Measurements from ENCODE around the gene YPEL2. TPM values are rescaled to one million over a fixed set of nuclear protein-coding genes. Genes with fewer than 3 reads are reported as not detected.
"Not testable (repeated sequence)": the region's sequence is repeated elsewhere in the genome, so short reads cannot be mapped to it uniquely, and the experiment has no call there.

The YPEL2 gene
- total and polyA plus RNA-seq, 4 donors, result 16.8 to 54.0 (median 30.7) TPM

DNA sequence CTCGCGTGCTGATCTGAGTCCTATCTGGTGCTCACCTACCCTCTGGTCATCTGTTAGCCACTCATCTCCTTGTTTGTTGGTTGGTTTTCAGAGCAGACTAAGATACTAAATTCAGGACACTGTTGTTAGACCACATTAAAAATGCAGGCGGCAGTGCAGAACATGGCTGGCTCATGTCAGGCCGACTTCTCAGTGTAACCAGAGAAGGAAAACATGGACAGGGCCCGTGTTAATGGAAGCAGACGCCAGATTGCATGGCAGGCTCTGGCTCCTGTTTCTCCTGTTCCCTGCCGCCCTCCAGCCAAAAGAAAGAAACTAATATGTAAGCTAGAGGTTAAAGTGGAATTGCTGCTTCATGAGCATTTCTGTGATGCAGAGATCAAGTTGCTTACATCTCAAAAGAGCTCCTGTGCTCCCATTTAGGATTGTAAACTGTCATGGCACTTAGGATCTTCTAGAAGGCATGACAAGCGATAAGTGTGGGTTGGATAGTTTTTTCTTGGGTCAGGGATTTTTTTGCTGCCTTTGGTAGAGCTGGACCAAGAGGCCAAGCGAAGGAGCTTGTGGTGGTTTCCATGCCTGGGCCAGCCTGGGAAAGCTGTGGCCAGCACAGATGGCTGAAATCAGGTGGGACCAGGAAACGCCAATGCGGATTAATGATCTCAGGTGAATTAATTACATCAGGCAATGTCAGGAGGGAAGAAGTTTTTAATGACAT is 56.1 kb downstream of the YPEL2 start:
- Histone ChIP-seq H3K36me3 (ENCODE audit: control insufficient read depth in 1 of 2, insufficient read depth in 2 of 2, low read length in 1 of 2) (no peaks in the 10 kb centered on the region), H3K4me3 (ENCODE audit: low read length in 2 of 2) (no peak overlapping the region), H3K27ac (ENCODE audit: low read depth in 1 of 2, low read length in 2 of 2) (peak overlapping the region; percentile 18 to 23), H3K4me1 (ENCODE audit: control insufficient read depth in 1 of 2, insufficient read depth in 2 of 2, low read length in 2 of 2) (peaks cover 0 to 6% of the 10 kb centered on the region in 2 donors), H3K9me3 (ENCODE audit: control insufficient read depth, low read length) (no peaks in the 10 kb centered on the region), H3K27me3 (ENCODE audit: control insufficient read depth in 1 of 2, insufficient read depth in 2 of 2, low read length in 1 of 2) (no peaks in the 10 kb centered on the region)
- DNase-seq, result no peak
- peak; percentile 71 for ATAC-seq (ENCODE audit: low FRiP score)
- 45 to 48% methylated on average over 11 of the region's 11 CpGs for WGBS, 2 donors
- intact Hi-C loops (cut with DNase I), result loop anchor here in 1 of 2 donors (5.0 kb wide), 1 partner anchor 35 kb away; no protein-coding TSS in a partner anchor

DNA sequence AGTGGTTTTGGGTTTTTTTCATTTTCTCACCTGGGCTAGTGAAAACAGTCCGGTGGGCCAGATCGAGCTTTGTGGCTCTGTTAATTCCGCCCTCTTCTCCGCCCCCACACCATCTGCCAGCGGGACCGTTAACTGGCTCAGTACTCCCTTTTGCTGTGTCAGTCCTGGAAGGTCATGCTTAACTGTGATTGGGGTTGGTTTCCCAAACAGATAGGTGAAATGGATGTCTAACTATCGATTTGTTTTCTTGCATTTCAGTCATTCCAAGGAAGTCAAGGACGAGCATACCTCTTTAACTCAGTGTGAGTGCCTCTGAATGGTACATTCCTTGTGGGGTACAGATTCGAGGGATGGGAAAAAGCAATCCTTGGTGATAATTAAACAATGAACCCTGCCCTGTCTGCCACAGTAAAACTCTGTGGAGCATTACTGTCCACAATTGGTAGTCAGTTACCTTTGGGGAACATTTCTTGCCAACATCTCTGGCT is 56.7 kb downstream of the YPEL2 start:
- 47 to 53% methylated on average over 9 of the region's 9 CpGs for WGBS, 2 donors
- no peak overlapping the region for H3K4me3 ChIP-seq (ENCODE audit: low read length in 2 of 2)
- H3K36me3 ChIP-seq (ENCODE audit: control insufficient read depth in 1 of 2, insufficient read depth in 2 of 2, low read length in 1 of 2), result no peaks in the 10 kb centered on the region
- H3K27ac ChIP-seq (ENCODE audit: low read depth in 1 of 2, low read length in 2 of 2), result peak overlapping the region; percentile 14 to 15
- H3K9me3 ChIP-seq (ENCODE audit: control insufficient read depth, low read length), result no peaks in the 10 kb centered on the region
- no peaks in the 10 kb centered on the region for H3K27me3 ChIP-seq (ENCODE audit: control insufficient read depth in 1 of 2, insufficient read depth in 2 of 2, low read length in 1 of 2)
- DNase-seq (no peak), ATAC-seq (ENCODE audit: low FRiP score) (peak; percentile 39)
- intact Hi-C loops (cut with DNase I), result loop anchor here in 1 of 2 donors (5.0 kb wide), 1 partner anchor 34 kb away; no protein-coding TSS in a partner anchor
- peaks cover 0 to 6% of the 10 kb centered on the region in 2 donors for H3K4me1 ChIP-seq (ENCODE audit: control insufficient read depth in 1 of 2, insufficient read depth in 2 of 2, low read length in 2 of 2)

DNA sequence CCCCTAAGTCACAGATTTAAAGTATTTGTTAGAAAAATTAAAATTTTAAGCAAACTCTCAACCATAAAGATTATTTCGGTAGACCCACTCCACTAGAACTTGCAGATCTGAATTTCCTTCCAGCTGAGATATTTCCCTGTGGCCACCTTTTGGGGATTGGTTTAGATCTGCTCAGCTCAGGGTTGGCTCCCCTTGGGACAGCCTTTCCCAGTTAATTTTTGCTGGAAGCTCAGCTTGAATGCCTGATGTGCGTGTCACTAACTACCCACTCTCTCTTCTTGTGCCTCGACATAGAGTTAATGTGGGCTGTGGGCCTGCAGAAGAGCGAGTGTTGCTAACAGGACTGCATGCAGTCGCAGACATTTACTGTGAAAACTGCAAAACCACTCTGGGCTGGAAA is 57.6 kb downstream of the YPEL2 start:
- no peaks in the 10 kb centered on the region for H3K36me3 ChIP-seq (ENCODE audit: control insufficient read depth in 1 of 2, insufficient read depth in 2 of 2, low read length in 1 of 2)
- no peak for DNase-seq
- H3K27me3 ChIP-seq (ENCODE audit: control insufficient read depth in 1 of 2, insufficient read depth in 2 of 2, low read length in 1 of 2), result no peaks in the 10 kb centered on the region
- WGBS, 2 donors, result 48 to 49% methylated on average over 5 of the region's 5 CpGs
- H3K27ac ChIP-seq (ENCODE audit: low read depth in 1 of 2, low read length in 2 of 2), result peak overlapping the region; percentile 6 to 17
- peaks cover 0 to 6% of the 10 kb centered on the region in 2 donors for H3K4me1 ChIP-seq (ENCODE audit: control insufficient read depth in 1 of 2, insufficient read depth in 2 of 2, low read length in 2 of 2)
- H3K9me3 ChIP-seq (ENCODE audit: control insufficient read depth, low read length), result no peaks in the 10 kb centered on the region
- H3K4me3 ChIP-seq (ENCODE audit: low read length in 2 of 2), result no peak overlapping the region
- intact Hi-C loops (cut with DNase I), result loop anchor here in 1 of 2 donors (5.0 kb wide), 1 partner anchor 33 kb away; no protein-coding TSS in a partner anchor
- no peak for ATAC-seq (ENCODE audit: low FRiP score)

DNA sequence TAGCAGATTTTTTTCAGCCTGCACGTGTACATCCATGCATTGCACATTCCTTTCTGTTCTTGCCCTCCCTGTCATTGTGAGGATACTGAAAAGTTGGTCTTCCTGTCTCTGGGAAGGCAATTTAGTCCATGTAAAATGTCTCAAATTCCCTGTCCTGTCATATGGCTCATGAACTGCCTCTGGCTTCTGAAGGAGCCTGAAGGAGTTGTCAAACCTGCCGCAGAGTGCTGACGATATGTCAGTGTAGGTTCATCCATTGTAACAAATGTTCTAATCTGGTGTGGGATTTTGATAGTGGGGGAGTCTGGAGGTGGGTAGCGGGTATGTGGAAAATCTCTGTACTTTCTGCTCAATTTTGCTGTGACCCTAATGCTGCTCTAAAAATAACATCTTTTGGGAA is 59.6 kb downstream of the YPEL2 start:
- Histone ChIP-seq H3K36me3 (ENCODE audit: control insufficient read depth in 1 of 2, insufficient read depth in 2 of 2, low read length in 1 of 2) (no peaks in the 10 kb centered on the region), H3K4me3 (ENCODE audit: low read length in 2 of 2) (no peak overlapping the region), H3K27ac (ENCODE audit: low read depth in 1 of 2, low read length in 2 of 2) (no peak overlapping the region), H3K4me1 (ENCODE audit: control insufficient read depth in 1 of 2, insufficient read depth in 2 of 2, low read length in 2 of 2) (peaks cover 0 to 6% of the 10 kb centered on the region in 2 donors), H3K27me3 (ENCODE audit: control insufficient read depth in 1 of 2, insufficient read depth in 2 of 2, low read length in 1 of 2) (no peaks in the 10 kb centered on the region), H3K9me3 (ENCODE audit: control insufficient read depth, low read length) (no peaks in the 10 kb centered on the region)
- WGBS, 2 donors, result 58 to 71% methylated on average over 4 of the region's 4 CpGs
- intact Hi-C loops (cut with DNase I), result no loop called here
- DNase-seq (no peak), ATAC-seq (ENCODE audit: low FRiP score) (no peak)

DNA sequence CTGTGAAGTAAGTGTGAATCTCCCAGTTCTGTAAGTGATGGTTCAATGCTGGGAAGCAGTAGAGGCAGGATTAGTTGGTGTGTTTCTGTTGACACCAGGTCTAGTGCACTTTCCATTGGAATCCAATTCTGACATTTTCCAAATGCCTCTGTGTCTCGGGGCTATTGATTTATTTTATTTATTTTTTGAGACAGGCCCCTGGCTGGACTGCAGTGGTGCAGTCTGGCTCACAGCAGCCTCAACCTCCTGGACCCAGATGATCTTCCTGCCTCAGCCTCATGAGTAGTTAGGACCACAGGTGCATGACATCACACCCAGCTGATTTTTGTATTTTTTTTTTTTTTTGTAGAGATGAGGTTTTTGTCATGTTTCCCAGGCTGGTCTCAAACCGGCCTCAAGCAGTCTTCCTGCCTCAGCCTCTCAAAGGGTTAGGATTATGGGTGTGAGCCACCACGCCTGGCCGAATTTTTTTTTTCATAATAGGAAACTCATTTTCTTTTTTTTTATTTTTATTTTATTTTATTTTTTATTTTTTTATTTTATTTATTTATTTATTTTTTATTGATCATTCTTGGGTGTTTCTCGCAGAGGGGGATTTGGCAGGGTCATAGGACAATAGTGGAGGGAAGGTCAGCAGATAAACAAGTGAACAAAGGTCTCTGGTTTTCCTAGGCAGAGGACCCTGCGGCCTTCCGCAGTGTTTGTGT is 61.7 kb downstream of the YPEL2 start:
- intact Hi-C loops (cut with DNase I), result no loop called here
- Histone ChIP-seq H3K27me3 (ENCODE audit: control insufficient read depth in 1 of 2, insufficient read depth in 2 of 2, low read length in 1 of 2) (no peaks in the 10 kb centered on the region), H3K9me3 (ENCODE audit: control insufficient read depth, low read length) (no peaks in the 10 kb centered on the region), H3K27ac (ENCODE audit: low read depth in 1 of 2, low read length in 2 of 2) (no peak overlapping the region), H3K4me1 (ENCODE audit: control insufficient read depth in 1 of 2, insufficient read depth in 2 of 2, low read length in 2 of 2) (peaks cover under 1 to 6% of the 10 kb centered on the region in 2 donors), H3K4me3 (ENCODE audit: low read length in 2 of 2) (no peak overlapping the region), H3K36me3 (ENCODE audit: control insufficient read depth in 1 of 2, insufficient read depth in 2 of 2, low read length in 1 of 2) (peaks cover 0 to 6% of the 10 kb centered on the region in 2 donors)
- ATAC-seq (ENCODE audit: low FRiP score) (no peak), DNase-seq (no peak)
- 65 to 73% methylated on average over 5 of the region's 7 CpGs for WGBS, 2 donors

DNA sequence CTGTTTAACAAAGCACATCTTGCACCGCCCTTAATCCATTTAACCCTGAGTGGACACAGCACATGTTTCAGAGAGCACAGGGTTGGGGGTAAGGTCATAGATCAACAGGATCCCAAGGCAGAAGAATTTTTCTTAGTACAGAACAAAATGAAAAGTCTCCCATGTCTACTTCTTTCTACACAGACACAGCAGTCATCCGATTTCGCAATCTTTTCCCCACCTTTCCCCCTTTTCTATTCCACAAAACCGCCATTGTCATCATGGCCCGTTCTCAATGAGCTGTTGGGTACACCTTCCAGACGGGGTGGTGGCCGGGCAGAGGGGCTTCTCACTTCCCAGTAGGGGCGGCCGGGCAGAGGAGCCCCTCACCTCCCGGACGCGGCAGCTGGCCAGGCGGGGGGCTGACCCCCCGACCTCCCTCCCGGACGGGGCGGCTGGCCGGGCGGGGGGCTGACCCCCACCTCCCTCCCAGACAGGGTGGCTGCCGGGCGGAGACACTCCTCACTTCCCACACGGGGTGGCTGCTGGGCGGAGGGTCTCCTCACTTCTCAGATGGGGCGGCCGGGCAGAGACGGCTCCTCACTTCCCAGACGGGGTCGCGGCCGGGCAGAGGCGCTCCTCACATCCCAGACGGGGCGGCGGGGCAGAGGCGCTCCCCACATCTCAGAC is 62.4 kb downstream of the YPEL2 start:
- H3K36me3 ChIP-seq (ENCODE audit: control insufficient read depth in 1 of 2, insufficient read depth in 2 of 2, low read length in 1 of 2); H3K4me1 ChIP-seq (ENCODE audit: control insufficient read depth in 1 of 2, insufficient read depth in 2 of 2, low read length in 2 of 2); H3K4me3 ChIP-seq (ENCODE audit: low read length in 2 of 2); DNase-seq; H3K9me3 ChIP-seq (ENCODE audit: control insufficient read depth, low read length); intact Hi-C loops (cut with DNase I); H3K27ac ChIP-seq (ENCODE audit: low read depth in 1 of 2, low read length in 2 of 2); H3K27me3 ChIP-seq (ENCODE audit: control insufficient read depth in 1 of 2, insufficient read depth in 2 of 2, low read length in 1 of 2); ATAC-seq (ENCODE audit: low FRiP score): not testable (repeated sequence)
- WGBS, 2 donors, result 92 to 95% methylated on average over 29 to 34 of the region's 35 CpGs

DNA sequence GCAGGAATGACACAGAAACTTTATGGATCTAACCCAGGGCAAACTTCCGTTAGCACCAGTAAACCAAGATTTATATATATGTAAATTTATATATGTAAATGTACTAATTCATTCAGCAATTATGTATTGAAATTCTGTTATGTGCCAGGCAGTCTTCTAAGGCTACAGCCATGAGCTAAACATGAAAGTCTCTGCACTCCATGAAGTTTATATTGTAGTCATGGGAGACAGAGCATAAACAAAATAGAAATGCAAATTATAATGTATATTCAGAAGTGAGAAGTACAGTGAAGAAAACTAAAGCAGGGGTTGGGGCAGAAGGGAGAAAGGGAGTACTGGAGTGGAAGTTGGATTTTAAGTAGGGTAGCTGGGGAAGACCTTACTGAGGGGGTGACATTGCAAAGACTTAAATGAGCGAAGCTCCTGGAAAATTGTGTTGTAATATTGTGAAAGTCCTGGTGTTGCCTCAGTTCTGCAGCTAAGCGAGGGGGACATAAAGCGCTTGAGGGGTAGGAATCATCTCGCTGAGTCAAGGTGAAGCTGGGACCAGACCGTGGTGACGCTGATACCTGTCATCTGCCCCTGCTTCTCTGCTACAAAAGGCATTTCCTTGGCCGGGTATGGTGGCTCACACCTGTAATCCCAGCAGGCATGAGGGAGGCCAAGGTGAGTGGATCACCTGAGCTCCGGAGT is 64.8 kb downstream of the YPEL2 start:
- ATAC-seq (ENCODE audit: low FRiP score), result no peak
- intact Hi-C loops (cut with DNase I), result no loop called here
- 96% methylated on average over 9 of the region's 9 CpGs for WGBS, 2 donors
- Histone ChIP-seq H3K36me3 (ENCODE audit: control insufficient read depth in 1 of 2, insufficient read depth in 2 of 2, low read length in 1 of 2) (peaks cover 0 to 9% of the 10 kb centered on the region in 2 donors), H3K9me3 (ENCODE audit: control insufficient read depth, low read length) (no peaks in the 10 kb centered on the region), H3K4me1 (ENCODE audit: control insufficient read depth in 1 of 2, insufficient read depth in 2 of 2, low read length in 2 of 2) (peaks cover 0 to 6% of the 10 kb centered on the region in 2 donors), H3K4me3 (ENCODE audit: low read length in 2 of 2) (no peak overlapping the region), H3K27ac (ENCODE audit: low read depth in 1 of 2, low read length in 2 of 2) (no peak overlapping the region), H3K27me3 (ENCODE audit: control insufficient read depth in 1 of 2, insufficient read depth in 2 of 2, low read length in 1 of 2) (no peaks in the 10 kb centered on the region)
- no peak for DNase-seq

Data from aorta (tissue), 5 donors.